GM12892 (cell line): ENCODE results near the gene DDX24.

Experiments used
- DNase-seq: peaks from one replicate; pipeline ENCODE4 v3.0.0; 2011; ENCODE audit not compliant: insufficient read length
- FAIRE-seq: peaks from 2 replicates; lab custom pipeline; 2011; peaks lifted over from hg19 to GRCh38; lab: Jason Lieb, UNC
- POLR2A ChIP-seq: IDR thresholded peaks from 2 replicates; pipeline ENCODE4 v1.6.1; 2011; ENCODE audit warnings: low read depth, low read length, control low read depth
- POLR2AphosphoS5 ChIP-seq: IDR thresholded peaks from 2 replicates; pipeline ENCODE4 v1.6.1; 2011; ENCODE audit warnings: low read depth, low read length, control low read depth
- TAF1 ChIP-seq: IDR thresholded peaks from 2 replicates; pipeline ENCODE4 v1.6.1; 2011; ENCODE audit warnings: low read depth, mild to moderate bottlenecking, control low read depth, low read length, borderline replicate concordance

The DDX24 gene

DNA sequence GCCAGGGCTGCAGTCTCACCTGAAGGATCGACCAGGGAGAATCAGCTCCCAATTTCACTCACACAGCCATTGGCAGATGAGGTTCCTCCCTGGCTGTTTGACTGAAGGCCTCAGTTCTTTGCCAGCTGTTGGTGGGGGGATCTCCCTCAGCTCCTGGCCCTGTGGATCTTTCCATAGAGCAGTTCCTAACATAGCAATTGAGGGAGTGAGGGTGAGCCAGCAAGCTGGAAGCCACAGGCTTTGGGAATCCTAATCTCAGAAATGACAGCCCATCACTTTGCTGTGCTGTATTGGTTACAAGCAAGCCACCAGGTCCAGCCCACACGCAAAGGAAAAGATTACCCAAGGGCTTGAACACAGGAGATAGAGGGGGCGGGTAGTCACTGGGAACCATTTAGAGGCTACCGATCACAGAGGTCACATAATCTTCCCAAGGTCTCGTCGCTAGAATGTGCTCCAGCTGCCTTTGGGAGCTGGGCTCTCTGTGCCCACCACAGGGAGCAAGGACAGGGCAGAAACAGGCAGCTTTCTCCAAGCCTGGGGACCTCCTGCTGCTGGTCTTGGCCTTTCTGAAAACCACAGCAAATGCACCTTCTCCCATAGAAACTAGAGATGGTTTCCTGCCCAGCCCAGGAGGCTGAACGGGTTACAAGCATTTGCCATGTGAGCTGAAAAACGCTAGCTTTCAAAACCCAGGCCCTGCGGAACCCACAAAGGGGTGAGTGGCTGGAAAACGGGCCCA lies 59.4 kb downstream of the DDX24 start:
- TF ChIP-seq TAF1 (no peak), POLR2AphosphoS5 (no peak), POLR2A (no peak)
- FAIRE-seq = peak; percentile 44
- no peak for DNase-seq

DNA sequence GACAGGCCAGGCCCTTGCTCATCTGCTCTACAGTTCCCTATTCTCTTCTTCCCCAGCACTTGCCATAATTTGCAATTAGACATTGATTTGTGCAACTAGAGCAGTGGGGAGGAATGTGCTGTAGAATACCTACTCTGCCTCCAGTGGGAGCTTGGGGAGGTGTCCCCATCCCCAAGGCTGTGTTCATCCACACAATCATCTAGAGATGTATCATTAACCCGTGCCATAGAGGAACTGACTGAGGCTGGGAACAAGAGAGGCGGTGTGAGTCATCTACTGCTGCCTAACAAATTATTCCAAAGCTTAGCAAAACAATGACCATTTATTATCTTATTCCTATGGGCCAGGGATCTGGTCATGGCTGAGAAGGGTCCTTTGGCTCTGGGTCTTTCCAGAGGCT lies 60.0 kb downstream of the DDX24 start:
- FAIRE-seq = no peak
- TF ChIP-seq POLR2AphosphoS5 = no peak
- no peak for TF ChIP-seq POLR2A
- TF ChIP-seq TAF1 = no peak
- DNase-seq = no peak

DNA sequence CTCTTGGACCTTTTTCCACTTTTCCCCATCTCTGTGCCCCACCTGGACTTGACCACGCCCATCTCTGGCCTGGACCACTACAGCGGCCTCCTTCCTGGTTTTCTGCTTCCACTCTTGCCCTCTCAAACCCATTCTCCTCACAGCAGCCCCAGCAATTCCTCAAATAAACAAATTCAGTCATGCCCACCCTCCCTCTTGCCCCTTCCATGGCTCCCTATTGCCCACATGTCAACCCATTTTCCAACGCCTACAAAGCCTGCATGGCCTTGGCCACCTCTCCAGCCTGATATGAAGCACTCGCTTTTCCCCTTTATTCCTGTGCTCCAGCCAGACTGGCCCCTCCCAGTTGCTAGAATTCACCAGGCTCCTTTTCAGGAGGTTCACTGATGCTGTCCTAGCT lies 60.7 kb downstream of the DDX24 start:
- no peak for FAIRE-seq
- DNase-seq = no peak
- TF ChIP-seq POLR2A = no peak
- TF ChIP-seq POLR2AphosphoS5 = no peak
- no peak for TF ChIP-seq TAF1

DNA sequence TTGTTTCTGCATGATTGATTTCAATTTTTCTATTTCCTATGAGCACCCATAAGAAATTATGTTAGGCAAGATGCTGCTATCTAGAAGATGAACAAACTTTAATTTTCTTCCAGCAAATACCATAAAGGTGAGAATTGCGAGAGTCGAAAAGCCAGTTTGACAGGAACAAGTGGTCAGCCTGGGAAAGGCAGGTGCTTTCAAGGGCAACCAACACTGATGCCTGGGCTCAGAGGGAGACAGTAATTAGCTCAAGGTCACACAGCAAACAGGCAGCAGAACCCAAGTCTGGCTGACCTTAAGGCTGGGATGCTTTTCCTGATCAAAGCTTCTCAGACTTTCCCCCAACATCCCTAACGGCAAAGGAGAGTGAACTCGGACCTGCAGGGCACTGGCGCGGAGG lies 61.7 kb downstream of the DDX24 start:
- no peak for TF ChIP-seq TAF1
- no peak for TF ChIP-seq POLR2A
- no peak for TF ChIP-seq POLR2AphosphoS5
- no peak for FAIRE-seq

DNA sequence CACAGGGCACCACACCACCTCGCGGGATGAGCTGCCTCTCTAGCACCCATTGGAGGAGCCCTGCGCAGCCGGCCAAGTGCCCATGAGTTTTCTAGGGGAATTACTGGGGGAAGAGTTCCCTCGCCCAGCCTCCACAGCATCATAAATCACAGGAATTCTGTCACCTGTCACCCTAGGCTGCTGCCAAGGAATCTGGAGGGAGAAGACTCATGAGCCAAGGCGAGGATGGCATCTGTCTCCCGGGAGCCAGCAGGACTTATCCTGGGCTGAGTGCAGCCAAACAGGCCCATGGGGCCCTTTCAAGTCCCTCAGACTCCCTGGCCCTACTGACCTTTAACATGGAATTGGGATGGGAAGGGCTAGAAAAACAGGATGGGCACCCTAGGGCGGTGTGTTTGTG lies 62.7 kb downstream of the DDX24 start:
- TF ChIP-seq TAF1 = no peak
- TF ChIP-seq POLR2A = no peak
- no peak for TF ChIP-seq POLR2AphosphoS5
- FAIRE-seq = no peak
- DNase-seq = no peak

More for the DNA sequence above, 61.7 kb downstream of the DDX24 start:
- DNase-seq = no peak

DNA sequence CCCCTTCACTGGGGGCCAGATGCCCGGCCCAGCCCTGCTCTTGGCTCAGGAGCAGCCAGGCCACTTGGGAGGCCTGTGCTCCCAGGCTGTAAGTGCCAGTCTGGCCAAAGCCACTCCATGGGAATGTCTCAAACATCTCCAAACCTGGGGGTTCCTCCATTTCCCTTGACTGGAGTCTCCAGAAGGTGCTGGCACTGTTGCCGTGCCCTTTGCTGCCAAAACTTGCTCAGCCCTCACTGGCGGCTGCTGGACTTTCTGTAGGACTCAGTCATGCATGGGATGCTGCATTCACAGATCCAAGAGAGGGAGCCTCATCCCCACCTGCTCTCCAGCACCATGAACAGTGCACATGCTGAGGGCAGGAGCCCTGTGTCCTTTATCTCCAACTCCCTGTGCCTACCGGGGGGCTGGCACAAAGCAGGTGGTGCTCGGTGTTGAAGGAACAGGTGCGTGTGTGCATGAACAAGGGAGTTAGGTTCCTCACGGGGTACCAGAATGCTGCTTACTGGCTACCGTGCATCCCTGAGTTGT lies 64.5 kb downstream of the DDX24 start:
- TF ChIP-seq TAF1 = no peak
- TF ChIP-seq POLR2AphosphoS5 = no peak
- no peak for TF ChIP-seq POLR2A
- no peak for FAIRE-seq
- DNase-seq = no peak

DNA sequence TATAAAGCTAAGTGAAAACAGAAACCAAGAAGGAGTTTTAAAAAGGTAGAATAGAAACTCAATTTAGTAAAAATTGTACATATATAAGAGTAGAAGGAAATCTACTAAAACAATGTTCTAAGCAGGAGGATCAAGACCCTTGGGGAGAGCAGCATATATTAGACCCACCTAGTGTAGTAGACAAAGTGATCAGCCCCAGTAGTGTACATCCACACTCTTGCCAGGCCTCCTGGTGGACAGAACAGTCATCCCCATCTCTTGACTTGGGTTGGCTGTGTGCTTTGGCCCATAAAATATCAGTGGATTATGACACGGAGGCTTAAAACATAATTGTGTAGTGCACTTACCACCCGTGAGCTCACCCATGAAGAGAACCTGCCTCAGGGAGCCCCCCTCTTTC lies 65.8 kb downstream of the DDX24 start:
- no peak for TF ChIP-seq POLR2A
- no peak for TF ChIP-seq POLR2AphosphoS5
- no peak for DNase-seq
- FAIRE-seq = no peak

DNA sequence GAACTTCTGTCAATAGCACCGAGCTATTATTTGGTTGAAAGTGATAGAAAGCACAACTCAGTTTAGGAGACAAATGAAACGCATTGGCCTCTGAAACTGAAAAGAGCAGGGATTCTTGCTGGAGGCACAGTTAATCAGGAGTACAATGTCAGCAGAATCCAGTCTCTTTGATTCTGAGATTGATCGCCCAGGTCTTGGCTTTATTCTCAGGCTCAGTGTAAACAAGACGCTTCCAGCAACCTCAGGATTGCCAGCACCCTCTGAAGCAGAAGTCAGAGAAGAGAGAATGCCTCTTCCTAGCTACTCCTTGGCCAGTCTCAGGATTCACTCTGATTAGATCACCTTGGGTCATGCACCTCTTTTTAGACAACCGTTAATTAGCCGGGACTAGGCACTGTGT lies 66.6 kb downstream of the DDX24 start:
- FAIRE-seq (no peak), DNase-seq (no peak)
- TF ChIP-seq TAF1 (no peak), POLR2A (no peak), POLR2AphosphoS5 (no peak)

DNA sequence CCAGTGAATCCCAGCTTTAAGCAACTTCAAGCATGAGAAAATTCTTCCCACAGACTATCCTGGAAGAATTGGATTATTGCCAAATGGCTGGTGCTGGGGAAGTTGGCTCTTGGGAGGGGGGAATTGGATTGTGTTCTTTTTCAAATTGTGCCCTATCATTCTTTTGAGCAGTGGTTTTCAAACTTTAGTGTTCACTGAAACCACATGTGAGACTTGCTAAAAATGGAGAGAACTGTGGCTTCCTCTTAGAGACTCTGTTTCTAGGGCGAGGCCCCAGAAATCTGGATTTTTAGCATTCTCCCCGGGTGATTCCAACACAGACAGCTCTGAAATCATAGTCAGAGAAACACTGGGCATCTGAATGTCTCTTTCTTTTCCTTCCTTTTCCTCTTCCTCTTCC lies 69.2 kb downstream of the DDX24 start:
- FAIRE-seq = no peak
- DNase-seq = no peak

DNA sequence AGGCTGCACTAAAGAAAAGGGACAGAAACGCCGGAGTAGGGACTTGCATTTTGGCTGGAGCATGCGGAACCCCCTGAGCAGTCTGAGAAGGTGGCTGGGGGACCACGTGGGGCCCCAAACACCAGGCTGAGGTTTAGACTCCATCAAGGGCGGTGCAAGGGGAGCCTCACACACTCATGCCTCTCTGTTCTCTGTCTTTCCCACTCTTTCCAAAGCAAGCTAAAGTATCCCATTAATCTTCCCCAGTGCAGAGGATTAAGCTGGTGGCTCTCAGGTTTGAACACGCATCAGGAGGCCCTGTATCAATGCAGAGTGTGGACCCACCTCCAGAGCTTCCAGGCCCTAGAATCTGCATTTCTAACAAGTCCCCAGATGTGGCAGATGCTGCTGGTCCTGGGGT lies 70.4 kb downstream of the DDX24 start:
- TF ChIP-seq POLR2AphosphoS5 = no peak
- no peak for TF ChIP-seq TAF1
- no peak for DNase-seq
- FAIRE-seq = no peak

More for the DNA sequence above, 69.2 kb downstream of the DDX24 start:
- TF ChIP-seq POLR2AphosphoS5 (no peak), POLR2A (no peak), TAF1 (no peak)

DNA sequence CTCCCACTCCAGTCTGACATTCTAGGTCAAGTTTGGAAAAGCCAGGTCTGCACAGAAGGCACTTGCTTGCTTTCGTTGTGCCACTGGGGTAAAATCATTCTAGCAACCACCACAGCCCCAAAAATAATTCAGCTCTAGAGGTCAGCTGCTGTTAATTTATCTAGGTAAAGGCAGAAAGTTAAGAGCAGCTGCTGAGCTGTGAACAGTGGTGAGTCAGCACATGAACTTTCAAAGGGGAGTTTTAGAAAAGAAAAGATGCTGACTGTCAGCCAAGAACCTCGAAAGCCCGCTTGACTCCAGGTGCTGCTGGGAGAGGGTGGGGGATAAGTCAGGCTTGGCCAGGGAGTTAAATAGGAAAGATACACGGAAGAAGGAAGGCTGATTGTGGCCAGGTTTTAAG lies 71.2 kb downstream of the DDX24 start:
- FAIRE-seq (peak; percentile 24), DNase-seq (no peak)
- TF ChIP-seq TAF1 = no peak
- TF ChIP-seq POLR2A = no peak
- no peak for TF ChIP-seq POLR2AphosphoS5

DNA sequence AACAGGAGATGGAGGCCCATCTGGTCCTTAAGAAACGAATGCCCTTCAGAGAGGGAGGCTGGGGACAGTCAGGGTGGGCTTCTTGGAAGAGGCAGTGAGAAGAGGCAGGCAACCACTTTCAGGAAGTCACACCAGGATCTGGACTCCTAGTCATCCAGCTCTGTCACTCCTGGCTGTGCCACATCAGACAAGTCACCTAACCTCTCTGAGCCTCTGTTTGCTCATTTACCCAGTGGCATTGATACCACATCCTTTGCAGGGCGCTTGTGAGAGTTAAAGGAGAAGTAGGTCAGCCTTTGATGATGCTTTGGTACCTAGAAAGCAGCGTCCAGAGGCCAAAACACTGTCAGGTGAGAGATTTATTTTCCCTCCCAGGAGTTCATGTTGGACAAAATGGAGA lies 72.8 kb downstream of the DDX24 start:
- DNase-seq (no peak), FAIRE-seq (no peak)
- no peak for TF ChIP-seq POLR2A
- no peak for TF ChIP-seq TAF1
